ENCODE measurements around the gene TMEM94.
"Not testable (repeated sequence)": the region's sequence is repeated elsewhere in the genome, so short reads cannot be mapped to it uniquely, and the experiment has no call there.

The TMEM94 gene

GRCh38 chr17:75445896-75446295 is 10.5 kb upstream of the TMEM94 start:
- DNase-seq: not testable (repeated sequence)

DNA sequence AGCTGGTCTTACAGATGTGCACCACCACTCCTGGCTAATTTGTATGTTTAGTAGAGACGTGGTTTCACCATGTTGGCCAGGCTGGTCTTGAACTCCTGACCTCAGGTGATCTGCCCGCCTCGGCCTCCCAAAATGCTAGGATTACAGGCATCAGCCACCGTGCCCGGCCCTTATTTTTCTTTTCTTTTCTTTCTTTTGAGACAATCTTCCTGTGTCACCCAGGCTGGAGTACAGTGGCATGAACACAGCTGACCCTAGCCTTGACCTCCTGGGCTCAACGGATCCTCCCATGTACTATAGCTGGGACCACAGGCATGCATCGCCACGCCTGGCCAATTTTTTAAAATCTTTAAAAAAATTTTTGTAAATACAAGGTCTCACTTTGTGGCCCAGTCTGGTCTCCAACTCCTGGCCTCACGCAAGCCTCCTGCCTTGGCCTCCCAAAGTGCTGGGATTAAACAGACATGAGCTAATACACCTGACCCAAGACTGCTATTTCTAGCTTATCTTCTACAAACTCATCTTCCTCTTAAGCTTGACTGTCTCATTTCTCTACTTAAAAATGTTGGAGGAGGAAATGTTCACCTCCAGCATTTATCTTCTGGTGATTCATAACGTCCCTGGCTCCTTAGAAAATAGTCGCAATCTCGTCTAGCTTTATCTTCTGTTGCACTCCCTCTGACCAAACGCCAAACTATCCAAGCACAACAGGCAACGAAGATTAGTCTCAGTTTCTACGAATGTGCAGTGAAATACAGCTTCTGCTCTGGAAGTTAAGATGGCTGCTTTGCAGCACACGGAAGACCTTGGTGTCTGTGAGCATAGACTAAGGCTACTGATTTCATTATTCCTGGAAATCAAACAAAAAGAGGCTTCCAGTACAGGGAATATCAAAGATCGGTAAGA is 8.2 kb upstream of the TMEM94 start:
- no peak for DNase-seq

DNA sequence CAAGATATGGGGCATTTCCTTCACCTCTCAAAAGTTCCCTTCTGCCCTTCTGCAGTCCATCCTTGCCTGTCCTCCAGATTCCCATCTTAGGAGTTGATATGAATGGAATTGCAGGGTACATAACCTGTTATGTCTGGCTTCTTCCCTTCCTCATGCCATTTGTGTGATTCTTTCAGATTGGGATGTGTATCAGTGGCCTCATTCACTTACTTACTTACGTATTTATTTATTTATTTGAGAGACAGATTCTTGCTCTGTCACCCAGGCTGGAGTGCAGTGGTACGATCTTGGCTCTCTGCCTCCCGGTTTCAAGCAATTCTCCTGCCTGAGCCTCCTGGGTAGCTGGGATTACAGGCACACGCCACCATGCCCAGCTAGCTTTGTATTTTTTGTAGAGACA is 6.2 kb upstream of the TMEM94 start:
- DNase-seq: no peak

- no peak for DNase-seq
Observed at GRCh38 chr17:75454193-75454592, 2.2 kb upstream of the TMEM94 start.

DNA sequence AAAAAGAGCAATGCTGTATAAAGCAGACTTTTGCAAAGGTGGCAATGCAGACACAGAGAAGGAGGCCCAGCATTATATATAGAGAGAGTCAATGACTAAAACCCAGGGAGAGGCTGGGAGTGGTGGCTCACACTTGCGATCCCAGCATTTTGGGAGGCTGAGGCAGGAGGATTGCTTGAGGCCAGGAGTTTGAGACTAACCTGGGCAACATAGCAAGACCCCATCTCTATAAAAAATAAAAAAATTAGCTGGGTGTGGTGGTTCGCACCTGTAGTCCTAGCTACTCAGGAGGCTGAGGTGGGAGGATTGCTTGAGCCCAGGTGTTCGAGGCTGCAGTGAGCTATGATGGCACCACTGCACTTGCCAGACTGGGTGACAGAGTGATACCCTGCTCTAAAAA is 1.8 kb upstream of the TMEM94 start:
- DNase-seq: not testable (repeated sequence)

DNA sequence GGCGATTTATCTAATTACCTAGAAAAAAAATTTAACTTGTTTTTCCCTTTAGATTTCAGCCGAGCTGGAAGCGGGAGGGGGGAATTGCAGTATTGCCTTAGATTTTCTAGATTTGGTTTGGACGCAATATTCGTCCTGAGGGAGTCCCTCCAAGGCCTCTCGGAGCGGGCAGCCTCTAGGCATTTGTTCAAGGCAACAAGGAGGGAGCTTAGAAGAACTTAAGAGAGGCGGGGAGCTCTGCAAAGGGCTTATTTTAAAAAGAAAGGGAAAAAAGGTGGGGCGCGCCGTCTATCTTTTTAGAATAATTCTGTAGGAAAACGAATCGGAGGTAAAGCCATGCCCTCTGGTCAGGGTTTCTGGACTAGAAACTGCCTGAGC is 407 bp upstream of the TMEM94 start:
- DNase-seq: no peak

GRCh38 chr17:75457047-75457654 is 716 bp downstream of the TMEM94 start:
- peak in 2 of 3 donors; percentile 32 to 34 for DNase-seq

- no peak for DNase-seq
Observed at GRCh38 chr17:75459246-75459589, 2.8 kb downstream of the TMEM94 start.

DNA sequence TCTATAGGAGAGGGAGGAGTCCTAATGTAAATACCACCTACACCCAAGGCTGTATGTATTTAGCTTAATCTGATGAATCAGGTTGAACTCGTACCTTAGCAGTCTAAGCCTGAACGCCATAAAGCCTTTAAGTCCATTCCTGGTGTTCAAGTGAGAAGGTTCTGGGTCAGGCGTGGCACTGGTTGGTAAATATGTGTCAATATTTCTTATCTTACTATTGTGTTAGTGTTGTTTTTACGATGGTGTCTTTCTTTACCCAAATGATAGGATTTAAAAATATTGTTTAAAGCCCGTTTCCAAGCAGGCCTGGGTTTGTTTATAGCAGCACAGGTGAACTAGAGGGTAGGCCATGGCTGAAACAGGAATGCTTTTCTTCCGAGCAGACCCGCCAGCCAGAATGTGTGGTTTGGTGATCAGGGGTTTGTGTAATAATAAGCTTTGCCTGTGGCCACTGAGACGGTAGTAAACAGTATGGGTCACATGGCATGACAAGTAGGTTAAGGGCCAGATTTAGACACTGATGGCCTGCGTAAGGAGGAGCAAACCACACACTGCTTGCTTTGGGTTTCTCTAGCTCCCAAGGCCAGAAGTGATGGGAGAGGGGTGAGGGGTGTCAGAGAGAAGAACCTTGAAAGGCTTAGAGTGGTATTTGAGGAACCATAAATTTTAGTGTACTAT is 3.3 kb downstream of the TMEM94 start:
- peak; percentile 60 to 62 (median 61) for DNase-seq

GRCh38 chr17:75460295-75460694 is 3.9 kb downstream of the TMEM94 start:
- no peak for DNase-seq

DNA sequence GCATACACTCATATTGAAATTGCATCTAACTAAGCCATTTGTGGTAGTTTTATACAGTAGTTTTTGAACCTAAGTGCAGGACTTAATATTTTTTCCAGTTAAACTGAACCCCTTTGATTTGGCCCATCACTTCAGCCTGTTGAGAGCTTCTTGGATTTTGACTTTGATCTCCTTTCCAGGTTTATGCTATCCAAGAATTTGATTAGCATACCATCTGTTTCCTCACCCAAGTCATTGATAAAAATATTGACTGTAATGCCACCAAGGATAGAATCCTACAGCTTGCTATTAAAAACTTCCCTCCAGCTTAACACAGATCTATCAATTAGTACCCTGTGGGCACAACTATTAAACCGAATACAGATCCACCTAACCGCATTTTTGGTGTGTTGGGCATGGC is 7.2 kb downstream of the TMEM94 start:
- no peak for DNase-seq

DNA sequence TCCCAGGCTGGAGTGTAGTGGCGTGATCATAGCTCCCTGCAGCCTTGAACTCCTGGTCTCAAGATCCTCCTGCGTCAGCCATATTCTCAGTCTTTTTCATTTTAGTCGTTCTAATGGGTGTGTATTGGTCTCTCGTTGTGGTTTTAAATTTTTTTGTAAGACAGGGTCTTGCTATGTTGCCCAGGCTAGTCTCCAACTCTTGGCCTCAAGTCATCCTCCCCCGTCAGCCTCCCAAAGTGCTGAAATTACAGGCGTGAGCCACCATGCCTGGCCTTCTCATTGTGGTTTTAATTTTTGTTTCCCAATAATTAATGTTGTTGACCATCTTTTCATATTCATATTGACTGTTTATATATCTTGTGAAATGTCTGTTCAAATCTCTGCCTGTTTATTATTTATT is 8.6 kb downstream of the TMEM94 start:
- DNase-seq: no peak

DNA sequence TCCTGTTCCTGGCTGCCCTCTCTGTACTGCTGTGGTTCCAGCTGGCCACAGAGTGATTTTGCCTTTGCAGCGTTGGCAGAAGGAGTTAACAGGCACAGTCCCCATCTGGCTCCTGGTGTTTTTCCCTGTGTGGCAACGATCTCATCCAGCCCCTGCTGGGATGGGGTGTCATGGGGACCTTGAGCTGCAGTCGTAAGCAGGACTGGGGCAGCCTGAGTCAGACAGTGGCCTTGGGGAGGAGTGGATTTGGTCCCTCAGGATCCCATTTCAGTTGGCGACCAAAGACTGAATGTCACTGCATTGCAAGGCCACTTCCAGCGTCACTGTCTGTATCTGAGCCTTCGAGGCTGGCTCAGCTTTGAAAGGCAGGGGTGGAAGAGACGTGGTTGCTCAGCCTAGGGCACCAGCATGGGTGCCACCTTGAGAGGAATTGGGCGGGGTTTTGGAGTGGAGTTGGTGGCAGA is 11.9 kb downstream of the TMEM94 start:
- no peak for DNase-seq

DNA sequence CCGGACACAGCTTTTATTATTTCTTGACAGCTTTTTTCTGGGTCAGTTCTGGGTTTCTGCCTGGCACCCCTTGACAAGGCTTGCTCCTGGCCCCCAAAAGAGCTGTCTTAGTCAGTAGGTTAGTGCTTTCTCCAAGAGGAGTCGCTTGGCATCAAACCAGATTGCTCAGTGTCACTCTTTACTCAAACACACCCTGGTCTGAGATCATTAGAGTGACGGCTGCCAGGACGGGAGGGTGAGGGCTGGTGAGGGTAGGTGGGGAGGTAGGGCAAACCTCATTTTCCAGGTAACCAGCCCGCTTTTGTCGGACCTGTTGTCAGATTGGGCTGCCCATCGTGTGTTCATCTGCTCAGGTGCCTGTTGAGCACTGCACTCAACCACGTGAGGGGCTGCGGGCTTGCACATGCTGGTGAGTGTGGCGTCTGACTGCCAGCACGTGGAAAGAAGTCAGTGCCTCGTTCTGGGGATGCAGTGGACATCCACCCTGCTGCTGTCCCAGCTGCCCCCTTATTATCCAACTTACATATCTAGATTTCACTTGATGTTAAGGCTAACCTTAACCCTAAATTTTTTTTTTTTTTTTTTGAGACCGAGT is 12.4 kb downstream of the TMEM94 start:
- no peak for DNase-seq

DNA sequence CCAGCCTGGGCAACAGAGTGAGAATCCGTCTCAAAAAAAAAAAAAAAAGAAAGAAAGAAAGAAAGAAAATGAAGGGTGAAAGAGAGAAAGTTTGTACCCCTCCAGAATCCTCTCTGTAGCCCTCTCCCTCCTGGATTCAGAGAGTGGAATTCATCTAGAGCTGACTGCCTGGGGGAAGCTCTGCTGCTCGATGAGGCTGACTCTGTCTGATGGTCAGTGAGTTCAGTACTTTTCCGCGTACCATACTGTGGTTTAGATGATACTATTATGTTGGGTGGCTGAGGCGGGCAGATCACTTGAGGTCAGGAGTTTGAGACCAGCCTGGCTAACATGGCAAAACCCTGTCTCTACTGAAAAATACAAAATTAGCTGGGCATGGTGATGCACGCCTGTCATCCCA is 14.8 kb downstream of the TMEM94 start:
- DNase-seq: no peak

- no peak for DNase-seq
Observed at GRCh38 chr17:75472119-75472518, 15.7 kb downstream of the TMEM94 start.

DNA sequence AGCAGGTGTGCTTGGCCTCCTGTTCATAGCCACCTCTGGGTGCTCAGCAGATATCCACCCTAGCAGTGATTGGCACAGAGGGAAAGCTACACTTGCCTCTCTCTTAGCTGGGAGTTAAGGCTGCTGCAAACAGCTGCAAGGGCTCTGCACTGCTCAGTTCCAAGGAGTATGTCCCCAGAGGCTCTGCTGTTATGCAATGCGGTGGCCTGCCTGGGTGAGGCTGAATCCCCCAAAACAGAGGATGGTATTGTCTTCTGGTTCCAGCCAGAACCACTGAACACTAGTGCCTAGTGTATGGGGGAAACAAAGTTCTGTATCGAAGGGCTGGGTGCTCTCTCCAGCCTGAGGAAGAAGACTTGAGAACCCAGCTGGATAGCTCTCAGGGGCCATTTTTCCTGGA is 16.8 kb downstream of the TMEM94 start:
- no peak for DNase-seq

DNA sequence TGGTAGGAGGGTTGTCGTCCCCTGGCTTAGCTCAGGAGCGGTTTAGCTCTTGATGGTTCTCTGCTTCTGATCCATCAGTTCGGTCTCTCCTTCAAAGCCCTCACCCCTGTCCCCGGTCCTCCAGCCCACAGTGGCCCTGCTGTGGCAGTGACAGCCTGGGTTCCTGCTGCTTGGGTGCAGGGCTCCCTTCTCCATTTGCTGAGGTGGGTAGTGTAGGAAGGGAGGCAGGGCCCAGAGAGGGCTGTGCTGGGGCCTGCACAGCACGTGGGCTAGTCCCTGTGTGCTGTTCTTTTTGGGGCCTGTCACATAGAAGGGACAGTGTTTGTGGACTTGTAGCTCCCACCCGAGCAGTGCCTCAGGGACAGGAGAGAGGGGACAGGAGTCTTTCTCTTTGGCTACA is 18.3 kb downstream of the TMEM94 start:
- DNase-seq: no peak

DNA sequence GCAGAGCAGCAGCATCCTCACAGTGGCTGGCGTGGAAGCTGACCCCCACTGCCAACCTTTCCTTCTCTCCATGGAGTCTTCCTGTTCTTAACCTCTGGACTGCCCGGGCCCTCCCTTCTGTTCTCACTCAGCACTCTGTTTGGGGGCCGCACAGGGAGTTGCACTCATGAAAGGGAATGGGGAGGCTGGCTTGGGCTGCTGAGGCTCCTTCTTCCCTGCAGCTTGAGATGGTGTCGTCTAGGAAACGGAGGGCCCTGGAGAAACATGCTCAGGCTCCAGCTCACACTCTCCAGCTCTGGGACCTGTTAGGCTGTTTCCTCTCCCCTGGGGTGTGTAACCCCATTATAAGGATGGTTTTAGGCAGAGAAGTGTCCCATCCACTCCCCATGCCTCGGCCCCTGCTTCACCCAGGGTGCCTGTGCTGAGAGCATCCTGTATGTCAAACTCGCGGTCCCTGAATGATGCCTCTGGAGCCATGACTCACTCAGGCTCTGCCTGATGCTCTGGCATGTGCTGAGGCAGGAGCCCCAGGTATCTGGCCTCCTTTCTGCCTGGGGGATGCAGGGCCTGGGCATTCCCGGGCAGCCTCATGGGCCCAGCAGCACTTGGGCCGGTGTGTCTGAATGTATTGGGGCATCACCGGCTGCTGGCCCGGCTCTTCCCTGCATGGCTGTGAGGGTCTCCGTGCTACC is 18.9 kb downstream of the TMEM94 start:
- no peak for DNase-seq

GRCh38 chr17:75475851-75476250 is 19.4 kb downstream of the TMEM94 start:
- no peak for DNase-seq

DNA sequence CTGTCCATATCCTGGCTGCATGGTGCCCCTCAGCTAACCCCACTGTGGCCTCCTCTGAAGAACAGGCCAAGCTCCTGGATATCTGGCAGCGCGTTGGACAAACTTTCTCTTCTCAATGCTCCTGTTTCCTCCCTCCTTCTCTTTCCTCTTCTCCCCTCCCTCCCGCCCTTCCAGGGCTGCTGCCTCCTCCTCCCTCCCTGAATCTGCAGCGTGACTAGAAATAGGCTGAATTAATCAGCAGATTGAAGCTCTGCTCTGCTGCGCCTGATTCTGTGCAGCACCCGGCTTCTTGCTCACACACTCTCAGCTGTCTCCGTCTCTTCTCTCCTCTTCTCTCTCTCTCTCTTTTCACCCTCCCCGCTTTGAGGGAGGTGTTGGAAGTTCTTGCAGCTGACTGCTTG is 19.8 kb downstream of the TMEM94 start:
- DNase-seq: no peak

GRCh38 chr17:75476752-75477489 is 20.5 kb downstream of the TMEM94 start:
- DNase-seq: peak in 1 of 3 donors; percentile 24

Data from suppressor macrophage treated with lipopolysaccharide for 1 hour (primary cell).